Neuron (in vitro differentiated cells): ENCODE measurements around the gene SRGAP2B.
A peak's percentile ranks its signal among the peaks of the same experiment; 100 is the strongest.
"Not testable (repeated sequence)": the region's sequence is repeated elsewhere in the genome, so short reads cannot be mapped to it uniquely, and the experiment has no call there.

Source experiments
- H2AFZ ChIP-seq: one replicate; pipeline ENCODE4 v1.6.1; 2013; ENCODE audit warnings: low read depth, mild to moderate bottlenecking, inconsistent platforms, low read length, moderate library complexity
- H3K27me3 ChIP-seq: one replicate; pipeline ENCODE4 v1.6.1; 2013; ENCODE audit warnings: low read length; ENCODE audit not compliant: insufficient read depth
- H3K36me3 ChIP-seq: one replicate; pipeline ENCODE4 v1.6.1; 2013; ENCODE audit warnings: low read length; ENCODE audit not compliant: insufficient read depth
- H3K4me1 ChIP-seq: one replicate; pipeline ENCODE4 v1.6.1; 2013; ENCODE audit warnings: low read length; ENCODE audit not compliant: insufficient read depth
- H3K4me3 ChIP-seq: 2 replicates; pipeline ENCODE4 v1.5.1; 2013; ENCODE audit warnings: mild to moderate bottlenecking, low read length, moderate library complexity
- H3K9me3 ChIP-seq: one replicate; pipeline ENCODE4 v1.6.1; 2013; ENCODE audit warnings: low read length

The SRGAP2B gene

DNA sequence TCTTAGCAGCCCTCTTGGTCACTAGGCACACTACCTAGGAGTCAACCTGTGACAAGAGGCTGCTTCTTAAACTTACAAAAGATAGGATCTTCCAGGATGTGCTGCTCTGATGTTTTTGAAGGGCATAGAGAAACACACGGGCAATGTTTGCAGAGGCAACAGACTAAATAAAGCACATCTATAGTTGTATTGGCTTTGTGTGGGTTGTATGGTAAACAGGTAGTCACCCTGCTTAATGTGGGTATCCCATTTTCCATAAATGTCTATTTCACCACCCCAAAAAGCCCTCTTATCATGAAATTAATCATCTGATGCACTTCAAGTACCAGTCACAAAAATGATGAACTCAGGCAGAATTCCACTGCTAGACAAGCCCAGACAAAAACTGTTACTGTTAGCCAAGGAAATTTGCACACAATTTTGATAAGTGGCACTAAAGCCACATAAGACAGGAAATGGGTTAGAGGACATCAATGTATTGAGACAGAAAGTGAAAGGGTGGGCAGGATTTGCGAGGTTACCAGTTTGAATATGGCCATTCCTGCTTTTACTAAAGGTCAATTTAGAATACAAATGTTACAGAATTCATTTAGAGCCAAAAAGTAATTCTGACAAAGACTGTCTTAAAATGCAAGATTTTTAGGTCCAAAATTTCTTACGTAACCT lies 205.5 kb downstream of the SRGAP2B start:
- not testable (repeated sequence) for H3K9me3 ChIP-seq, H3K27me3 ChIP-seq, H2AFZ ChIP-seq, H3K36me3 ChIP-seq, H3K4me3 ChIP-seq, H3K4me1 ChIP-seq

DNA sequence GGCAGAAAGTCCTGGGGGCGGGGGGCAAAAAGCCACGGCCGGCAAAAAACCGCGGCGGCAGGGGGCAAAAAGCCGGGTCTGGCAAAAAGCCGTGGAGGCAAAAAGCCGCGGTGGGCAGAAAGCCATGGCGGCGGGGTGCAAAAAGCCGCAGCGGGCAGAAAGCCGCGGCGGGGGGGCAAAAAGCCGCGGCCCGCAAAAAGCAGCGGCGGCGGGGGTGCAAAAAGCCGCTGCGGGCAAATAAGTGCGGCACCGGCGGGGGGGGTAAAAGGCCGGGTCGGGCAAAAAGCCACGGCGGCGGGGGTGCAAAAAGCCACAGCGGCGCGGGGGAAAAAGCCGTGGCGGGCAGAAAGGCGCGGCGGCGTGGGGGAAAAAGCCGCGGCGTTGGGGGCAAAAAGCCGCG lies 212.1 kb downstream of the SRGAP2B start:
- H3K4me3 ChIP-seq = peak overlapping the region; percentile 40

DNA sequence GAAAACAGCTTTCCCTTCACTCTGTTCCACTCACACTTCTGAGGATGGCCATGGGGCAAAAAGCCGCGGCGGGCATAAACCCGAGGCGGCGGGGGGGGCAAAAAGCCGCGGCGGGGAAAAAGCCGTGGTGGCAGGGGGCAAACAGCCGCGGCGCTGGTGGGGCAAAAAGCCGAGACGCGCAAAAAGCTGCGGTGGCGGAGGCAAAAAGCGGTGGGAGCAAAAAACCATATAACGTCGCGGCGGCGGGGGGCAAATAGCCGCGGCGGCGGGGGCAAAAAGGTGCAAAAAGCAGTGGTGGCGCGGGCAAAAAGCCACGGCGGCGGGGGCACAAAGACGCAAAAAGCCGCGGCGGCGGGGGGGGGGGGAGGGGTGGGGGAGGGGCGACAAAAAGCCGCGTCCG lies 212.8 kb downstream of the SRGAP2B start:
- H3K4me3 ChIP-seq, H2AFZ ChIP-seq: not testable (repeated sequence)

More for the DNA sequence above, 212.1 kb downstream of the SRGAP2B start:
- not testable (repeated sequence) for H3K27me3 ChIP-seq, H3K9me3 ChIP-seq, H2AFZ ChIP-seq, H3K4me1 ChIP-seq, H3K36me3 ChIP-seq

DNA sequence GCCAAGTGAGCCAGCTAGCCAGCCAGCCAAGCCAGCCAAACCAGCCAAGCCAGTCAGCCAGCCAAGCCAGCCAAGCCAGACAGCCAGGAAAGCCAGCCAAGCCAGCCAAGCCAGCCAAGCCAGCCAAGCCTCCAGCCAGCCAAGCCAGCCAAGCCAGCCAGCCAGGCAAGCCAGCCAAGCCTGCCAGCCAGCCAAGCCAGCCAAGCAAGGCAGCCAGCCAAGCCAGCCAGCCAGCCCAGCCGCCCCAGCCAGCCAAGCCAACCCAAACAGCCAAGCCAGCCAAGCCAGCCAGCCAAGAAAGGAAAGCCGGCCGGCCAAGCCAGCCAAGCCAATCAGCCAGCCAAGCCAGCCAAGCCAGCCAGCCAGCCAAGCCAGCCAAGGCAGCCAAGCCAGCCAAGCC lies 236.5 kb downstream of the SRGAP2B start:
- H3K4me3 ChIP-seq, H3K27me3 ChIP-seq, H3K36me3 ChIP-seq, H2AFZ ChIP-seq, H3K4me1 ChIP-seq, H3K9me3 ChIP-seq: not testable (repeated sequence)

More for the DNA sequence above, 212.8 kb downstream of the SRGAP2B start:
- not testable (repeated sequence) for H3K4me1 ChIP-seq, H3K9me3 ChIP-seq, H3K36me3 ChIP-seq, H3K27me3 ChIP-seq
